ENCODE results near the gene FGF7. TPM values are rescaled to one million over a fixed set of nuclear protein-coding genes. Genes with fewer than 3 reads are reported as not detected.

Gene FGF7, protein sequence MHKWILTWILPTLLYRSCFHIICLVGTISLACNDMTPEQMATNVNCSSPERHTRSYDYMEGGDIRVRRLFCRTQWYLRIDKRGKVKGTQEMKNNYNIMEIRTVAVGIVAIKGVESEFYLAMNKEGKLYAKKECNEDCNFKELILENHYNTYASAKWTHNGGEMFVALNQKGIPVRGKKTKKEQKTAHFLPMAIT
- total RNA-seq (not detected), total RNA-seq (0 to 0.20 (median 0) reads per million in 172 experiments)
- 0.03 TPM for polyA plus RNA-seq (2013, experiment 1 of 2)
- polyA plus RNA-seq (2013, experiment 2 of 2): 0.75 TPM

DNA sequence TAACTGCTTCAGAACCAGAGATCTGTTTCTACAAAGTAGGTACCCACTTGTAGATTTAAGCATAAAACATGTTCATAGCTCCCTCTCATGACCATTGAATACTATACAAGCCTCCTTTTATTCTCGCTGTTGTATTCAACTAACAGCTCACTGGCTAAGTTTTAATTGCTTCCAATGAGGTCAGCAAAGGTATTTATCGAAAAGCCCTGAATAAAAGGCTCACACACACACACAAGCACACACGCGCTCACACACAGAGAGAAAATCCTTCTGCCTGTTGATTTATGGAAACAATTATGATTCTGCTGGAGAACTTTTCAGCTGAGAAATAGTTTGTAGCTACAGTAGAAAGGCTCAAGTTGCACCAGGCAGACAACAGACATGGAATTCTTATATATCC lies at the start of gene FGF7:
Gene FGF7, plus strand, starts transcription at position 222 of the 400 bp plus-strand sequence. CDS start 1,056 bp downstream, outside the sequence.
- Mint-ChIP-seq H3K27me3 (peaks cover 9% of the 10 kb centered on the region), H3K27ac (peak within 1 kb of the TSS; percentile 67), H3K4me3 (no peak within 1 kb of the TSS), H3K36me3 (ENCODE audit: low read depth) (peaks cover 5% of the 10 kb centered on the region), H3K4me1 (ENCODE audit: low read depth) (peaks cover 5% of the 10 kb centered on the region), H3K9me3 (no peaks in the 10 kb centered on the region)
- H3K4me3 ChIP-seq (ENCODE audit: low read length): no peak within 1 kb of the TSS
- TF ChIP-seq CTCF (IDR thresholded peaks at IDR 0.05): no peak
- ChIA-PET CTCF (interaction anchor here (0.9 to 2.5 kb wide), 3 partner anchors 9 to 561 kb away, joined by 5 to 15 read pairs (median 8); no protein-coding TSS in a partner anchor), POLR2A (no interaction called here)
- no peaks in the 10 kb centered on the region for H3K4me1 ChIP-seq (ENCODE audit: insufficient read depth, low read length)
- DNase-seq (no peak), ATAC-seq (ENCODE audit: poor library complexity) (no peak)
- H3K36me3 ChIP-seq (ENCODE audit: insufficient read depth, low read length): no peaks in the 10 kb centered on the region
- intact Hi-C loops (cut with DNase I, micrococcal nuclease): loop anchor here in 1 of 2 experiments (2.0 to 10.0 kb wide), 5 partner anchors 278 to 1066 kb away; no protein-coding TSS in a partner anchor
- no peak within 1 kb of the TSS for H3K27ac ChIP-seq (ENCODE audit: low read depth in 1 of 2, low read length in 2 of 2)
- no peaks in the 10 kb centered on the region for H3K9me3 ChIP-seq (ENCODE audit: control insufficient read depth in 1 of 2, insufficient read depth in 1 of 2, low read length in 2 of 2)
- H3K27me3 ChIP-seq (ENCODE audit: control insufficient read depth in 1 of 2, insufficient read depth in 2 of 2, low read length in 2 of 2): no peaks in the 10 kb centered on the region

GRCh38 chr15:49379996-49380395 lies 43.0 kb upstream of the FGF7 start:
- Histone ChIP-seq H3K27ac (ENCODE audit: low read depth in 1 of 2, low read length in 2 of 2) (no peak overlapping the region), H3K4me1 (ENCODE audit: insufficient read depth, low read length) (no peaks in the 10 kb centered on the region), H3K36me3 (ENCODE audit: insufficient read depth, low read length) (no peaks in the 10 kb centered on the region), H3K9me3 (ENCODE audit: control insufficient read depth in 1 of 2, insufficient read depth in 1 of 2, low read length in 2 of 2) (no peaks in the 10 kb centered on the region), H3K27me3 (ENCODE audit: control insufficient read depth in 1 of 2, insufficient read depth in 2 of 2, low read length in 2 of 2) (no peaks in the 10 kb centered on the region), H3K4me3 (ENCODE audit: low read length) (no peak overlapping the region)
- no peaks in the 10 kb centered on the region for H3K4me1 Mint-ChIP-seq (ENCODE audit: low read depth)
- H3K4me3 Mint-ChIP-seq: no peak overlapping the region
- DNase-seq (no peak), ATAC-seq (ENCODE audit: poor library complexity) (no peak)
- no peak for TF ChIP-seq CTCF (IDR thresholded peaks at IDR 0.05)
- POLR2A ChIA-PET: no interaction called here
- no peaks in the 10 kb centered on the region for H3K36me3 Mint-ChIP-seq (ENCODE audit: low read depth)
- CTCF ChIA-PET: no interaction called here
- peaks cover 2% of the 10 kb centered on the region for H3K9me3 Mint-ChIP-seq
- peaks cover 5% of the 10 kb centered on the region for H3K27me3 Mint-ChIP-seq
- no peak overlapping the region for H3K27ac Mint-ChIP-seq
- intact Hi-C loops (cut with DNase I, micrococcal nuclease): no loop called here

- no peak overlapping the region for H3K27ac Mint-ChIP-seq
- H3K36me3 Mint-ChIP-seq (ENCODE audit: low read depth): no peaks in the 10 kb centered on the region
- peaks cover 5% of the 10 kb centered on the region for H3K27me3 Mint-ChIP-seq
- no peak overlapping the region for H3K4me3 ChIP-seq (ENCODE audit: low read length)
- intact Hi-C loops (cut with DNase I, micrococcal nuclease): no loop called here
- no peak for DNase-seq
- no peaks in the 10 kb centered on the region for H3K4me1 ChIP-seq (ENCODE audit: insufficient read depth, low read length)
- no peak overlapping the region for H3K4me3 Mint-ChIP-seq
- H3K27me3 ChIP-seq (ENCODE audit: control insufficient read depth in 1 of 2, insufficient read depth in 2 of 2, low read length in 2 of 2): no peaks in the 10 kb centered on the region
- ChIA-PET CTCF (no interaction called here), POLR2A (no interaction called here)
- no peak for ATAC-seq (ENCODE audit: poor library complexity)
- H3K9me3 Mint-ChIP-seq: peaks cover 2% of the 10 kb centered on the region
- H3K9me3 ChIP-seq (ENCODE audit: control insufficient read depth in 1 of 2, insufficient read depth in 1 of 2, low read length in 2 of 2): no peaks in the 10 kb centered on the region
- no peaks in the 10 kb centered on the region for H3K36me3 ChIP-seq (ENCODE audit: insufficient read depth, low read length)
- no peaks in the 10 kb centered on the region for H3K4me1 Mint-ChIP-seq (ENCODE audit: low read depth)
- no peak overlapping the region for H3K27ac ChIP-seq (ENCODE audit: low read depth in 1 of 2, low read length in 2 of 2)
- no peak for TF ChIP-seq CTCF (IDR thresholded peaks at IDR 0.05)
Observed at GRCh38 chr15:49380912-49381311, 42.1 kb upstream of the FGF7 start.
